HG03354 (cell line): ENCODE data around the gene TMEM191C.
A peak's percentile ranks its signal among the peaks of the same experiment; 100 is the strongest.
"Not testable (repeated sequence)": the region's sequence is repeated elsewhere in the genome, so short reads cannot be mapped to it uniquely, and the experiment has no call there.

Experiments used
- ATAC-seq: cut with Tn5 transposase; IDR thresholded peaks from one replicate; pipeline ENCODE4 v1.9.1; 2021; ENCODE audit warnings: mild to moderate bottlenecking; ENCODE audit not compliant: unreplicated experiment, poor library complexity, severe bottlenecking

TMEM191C gene

DNA sequence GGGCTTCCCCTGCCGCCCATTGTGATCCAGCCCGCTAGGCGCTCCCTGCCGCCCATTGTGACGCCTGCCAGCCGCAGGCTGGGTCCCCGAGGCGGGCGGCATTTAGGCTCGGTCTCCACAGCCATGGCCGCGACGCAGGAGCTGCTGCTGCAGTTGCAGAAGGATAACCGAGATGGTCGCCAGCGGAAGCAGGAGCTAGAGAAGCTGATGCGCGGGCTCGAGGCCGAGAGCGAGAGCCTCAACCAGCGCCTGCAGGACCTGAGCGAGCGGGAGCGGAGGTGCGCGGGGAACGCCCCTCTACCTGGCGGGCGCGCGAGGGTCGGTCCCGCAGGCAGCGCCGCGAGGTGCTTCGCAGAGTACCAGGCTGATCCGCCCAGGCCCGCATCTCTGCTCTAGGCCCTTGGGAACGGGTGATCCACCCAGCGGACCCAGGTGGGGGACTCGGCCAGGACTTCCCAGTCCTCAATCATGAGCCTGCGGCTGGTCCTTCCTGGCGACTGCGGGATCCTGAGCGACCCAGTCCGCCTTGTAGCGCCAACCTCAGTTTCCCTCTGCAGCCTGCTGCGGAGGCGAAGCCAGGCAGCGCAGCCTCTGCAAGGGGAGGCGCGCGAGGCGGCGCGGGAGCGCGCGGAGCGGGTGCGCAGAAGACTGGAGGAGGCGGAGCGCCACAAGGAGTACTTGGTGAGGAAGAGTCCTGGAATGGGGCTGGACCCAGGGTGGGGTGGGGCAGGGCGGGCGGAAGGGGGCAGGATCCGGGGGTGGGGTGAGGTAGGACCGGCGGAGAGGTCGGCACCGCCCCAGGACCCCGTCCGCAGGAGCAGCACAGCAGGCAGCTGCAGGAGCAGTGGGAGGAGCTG lies at the start of gene TMEM191C:
Gene TMEM191C (plus strand): TSS at position 51 of the 857 bp plus-strand sequence. CDS start 73 bp downstream, at position 124.
- peak; percentile 26 for ATAC-seq

DNA sequence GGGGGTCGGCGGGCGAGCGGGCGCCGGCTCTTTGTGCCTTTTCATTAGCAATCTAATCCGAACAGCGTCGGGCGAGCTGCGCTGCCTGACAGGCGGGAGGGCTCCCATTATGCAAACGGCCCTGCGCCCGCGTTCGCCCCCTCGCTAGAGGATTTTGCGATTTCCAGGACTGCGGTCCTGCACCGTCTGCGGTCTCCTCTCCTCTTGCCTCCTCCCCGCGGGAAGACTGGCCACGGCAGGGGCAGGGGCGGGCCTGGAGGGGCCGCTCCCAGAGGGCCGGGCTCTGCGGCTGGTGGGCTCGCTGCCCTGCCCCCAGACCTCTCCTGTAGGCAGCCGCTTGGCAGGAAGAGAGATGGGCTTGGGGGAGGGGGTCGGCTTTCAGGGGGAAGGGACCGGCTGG lies 49.3 kb upstream of the TMEM191C start:
- ATAC-seq, result peak; percentile 31

DNA sequence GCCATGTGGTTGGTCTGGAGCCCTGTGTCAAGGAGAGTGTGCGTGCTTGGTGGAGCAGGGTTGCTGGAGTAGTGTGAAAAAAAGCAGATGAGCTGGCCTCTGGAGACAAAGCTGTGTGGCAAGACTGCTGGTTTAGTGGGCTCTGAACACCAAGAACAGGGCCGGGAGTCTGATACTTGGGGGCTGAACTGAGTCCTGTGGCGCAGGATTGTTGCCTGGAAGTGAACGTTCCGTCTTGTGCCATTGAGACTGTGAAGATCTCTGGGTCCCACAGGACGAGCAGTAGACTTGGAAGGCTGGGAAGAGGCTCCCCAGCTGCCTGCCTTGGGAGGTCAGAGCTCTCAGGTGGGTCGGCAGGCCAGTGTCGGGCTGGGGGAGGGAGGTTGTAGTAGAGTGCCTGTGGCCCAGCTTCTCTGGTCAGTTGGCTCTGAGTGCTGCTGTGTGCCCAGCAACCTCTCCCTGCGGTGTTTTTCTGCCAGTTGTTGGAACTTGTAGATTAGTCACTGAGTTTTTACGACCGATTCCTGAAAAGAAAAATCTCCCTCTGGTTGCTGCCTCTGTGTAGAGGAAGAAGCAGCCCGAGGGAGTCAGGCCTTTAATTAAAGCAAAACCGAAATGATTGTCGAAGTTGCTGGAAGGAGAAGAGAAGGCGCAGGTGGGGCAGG lies 48.1 kb upstream of the TMEM191C start:
- ATAC-seq, result not testable (repeated sequence)

DNA sequence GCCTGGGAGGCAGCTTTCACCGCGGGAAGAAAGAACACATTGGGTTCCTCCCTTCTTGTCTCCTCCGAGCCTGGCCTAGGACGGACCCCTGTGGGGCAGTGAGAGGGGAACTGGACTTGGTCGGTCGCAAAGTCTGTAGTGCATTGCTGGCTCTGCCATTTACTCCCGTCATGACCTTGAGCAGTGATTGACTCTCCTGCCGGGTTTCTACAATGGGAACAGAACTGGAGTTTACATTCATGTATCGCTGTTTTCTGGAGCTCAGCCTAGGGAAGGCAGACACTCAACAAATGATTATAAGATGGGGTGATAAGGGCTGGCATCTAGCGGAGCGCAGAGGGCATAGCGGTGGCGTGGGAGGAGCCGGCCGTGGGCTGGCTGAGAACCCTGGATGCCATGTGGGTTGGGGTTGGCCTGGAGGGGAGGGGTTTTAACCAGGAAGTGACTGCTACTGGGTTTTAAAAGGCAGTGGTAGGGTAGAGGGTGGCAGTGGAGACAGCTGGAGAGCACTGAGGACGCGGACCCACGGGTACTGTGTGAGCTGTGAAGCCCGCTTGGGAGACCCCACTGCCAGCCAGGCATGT lies 46.9 kb upstream of the TMEM191C start:
- peak; percentile 36 for ATAC-seq

DNA sequence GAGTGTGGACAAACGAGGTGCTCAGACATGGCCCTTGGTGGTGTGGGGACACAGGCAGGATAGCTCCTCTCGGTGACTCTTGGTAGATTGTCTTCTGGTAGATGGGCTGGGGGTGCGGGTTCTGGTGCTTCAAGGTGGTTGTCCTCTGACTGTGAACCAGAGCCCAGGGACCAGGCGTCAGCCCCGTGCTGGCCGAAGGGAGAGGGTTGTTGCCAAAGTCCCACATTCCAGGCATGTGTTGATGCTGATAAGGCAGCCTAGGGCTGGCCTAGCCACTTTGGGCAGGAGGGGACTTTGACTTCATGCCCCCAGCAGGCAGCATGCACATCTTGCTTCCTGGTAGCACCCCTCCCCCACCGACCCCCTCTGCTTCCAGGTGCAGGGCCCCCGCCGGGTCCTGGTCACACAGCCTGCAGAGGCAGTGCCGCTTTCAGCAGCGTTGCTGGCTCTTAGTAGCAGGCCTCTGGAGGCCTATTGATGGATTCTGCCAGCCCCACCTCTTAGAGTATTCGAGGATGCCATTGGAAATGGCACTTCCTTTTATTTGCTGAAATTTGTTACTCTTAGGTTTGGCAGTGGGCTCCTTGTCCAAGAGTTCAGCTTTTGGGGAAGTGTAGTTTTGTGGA lies 43.0 kb upstream of the TMEM191C start:
- not testable (repeated sequence) for ATAC-seq

DNA sequence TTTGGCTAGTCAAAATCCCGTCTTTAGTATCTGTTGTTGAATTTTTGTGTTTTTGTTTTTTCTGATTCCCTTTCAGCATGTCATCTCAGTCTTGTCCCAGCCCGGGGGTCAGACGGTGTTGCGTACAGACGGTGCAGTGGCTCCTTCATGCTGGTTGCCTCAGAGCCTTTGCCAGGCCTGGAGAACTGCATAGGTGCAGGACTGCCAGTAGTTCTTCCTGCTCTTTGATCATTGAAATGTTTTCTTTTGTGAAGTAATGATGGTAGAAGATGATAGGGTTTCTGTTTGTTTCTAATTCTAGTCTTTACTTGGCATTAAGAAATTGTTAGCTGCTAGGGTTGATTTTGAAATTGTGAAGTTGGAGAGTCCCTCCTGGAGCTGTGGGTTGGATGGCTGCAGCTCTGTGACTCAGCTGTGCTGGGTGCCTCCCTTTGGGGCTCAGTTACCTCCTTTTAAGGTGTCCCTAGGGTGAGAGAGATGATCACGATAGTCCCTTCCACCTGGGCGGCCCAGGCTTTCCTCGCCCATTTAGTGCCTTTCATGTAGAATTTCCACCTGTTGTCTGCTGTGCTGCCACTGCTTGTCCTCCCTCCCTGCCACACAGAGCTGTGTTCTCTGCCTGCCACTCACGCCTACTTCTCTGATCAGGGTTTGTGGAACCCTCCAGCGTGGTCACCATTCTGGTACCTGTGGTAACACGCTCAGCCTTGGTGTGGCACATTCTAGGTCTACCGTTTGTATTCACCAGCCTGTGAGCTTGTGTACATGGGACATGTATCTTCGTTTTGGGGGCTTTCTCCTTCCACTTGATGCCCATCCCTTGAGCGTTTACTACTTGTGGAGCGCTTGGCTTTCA lies 32.6 kb upstream of the TMEM191C start:
- ATAC-seq, result not testable (repeated sequence)

DNA sequence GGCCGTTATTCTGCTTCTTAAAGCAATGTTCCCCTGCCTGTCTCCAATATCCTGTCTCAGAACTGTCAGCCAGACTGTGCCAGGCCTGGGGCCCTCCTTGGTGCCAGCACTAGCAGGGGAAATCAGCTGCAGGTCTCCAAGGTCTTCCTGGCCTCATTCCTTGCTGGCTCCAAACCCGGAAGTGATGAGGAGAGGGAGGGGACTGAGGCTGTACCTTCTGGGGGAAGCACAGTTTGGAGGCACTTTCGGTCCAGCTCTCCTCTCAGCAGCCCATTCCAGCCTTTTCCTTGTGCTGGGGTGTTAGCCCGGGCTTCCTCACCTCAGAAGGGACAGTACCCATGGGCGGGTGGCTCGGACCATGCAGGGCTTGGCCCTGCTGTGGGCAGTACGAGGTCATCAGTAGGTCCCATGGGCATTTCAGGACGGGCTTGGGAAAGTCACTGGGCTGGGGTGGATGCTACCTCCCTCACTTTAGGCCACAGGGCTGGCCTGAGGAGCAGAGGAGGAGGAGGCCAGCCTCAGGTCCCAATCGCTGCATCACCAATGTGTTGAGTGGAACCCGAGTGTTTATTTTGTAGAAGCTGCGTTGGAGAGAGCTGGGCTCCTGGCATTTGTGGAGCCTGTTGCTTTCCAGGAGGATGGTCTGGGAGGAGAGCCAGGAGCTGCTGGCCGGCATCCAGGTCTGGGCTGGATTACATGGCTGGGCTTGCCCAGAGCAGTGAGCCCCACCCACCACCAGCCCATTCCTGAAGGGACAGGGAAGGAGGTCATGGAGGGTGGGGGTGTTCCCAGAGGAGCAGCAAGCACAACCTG lies 31.0 kb upstream of the TMEM191C start:
- not testable (repeated sequence) for ATAC-seq

DNA sequence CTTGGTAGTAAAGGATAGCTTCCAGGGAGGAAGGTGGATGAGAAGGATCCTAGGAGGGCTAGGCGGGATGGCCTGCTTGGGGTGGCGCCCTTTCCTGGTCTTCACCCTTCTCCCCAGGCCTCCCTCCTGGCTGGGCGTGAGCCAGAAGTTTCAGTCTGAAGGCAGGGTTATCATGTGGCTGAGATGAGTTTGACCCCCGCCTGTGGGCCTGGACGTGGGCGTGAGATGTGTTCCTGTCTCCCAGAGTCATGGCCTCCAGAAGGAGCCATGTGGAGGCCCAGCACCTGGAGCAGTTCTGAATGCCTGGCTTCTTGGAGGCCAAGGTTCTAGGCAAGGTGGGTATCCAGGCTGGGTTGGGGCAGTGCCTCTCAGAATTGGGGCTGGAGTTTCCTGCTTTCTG lies 29.2 kb upstream of the TMEM191C start:
- ATAC-seq, result not testable (repeated sequence)

DNA sequence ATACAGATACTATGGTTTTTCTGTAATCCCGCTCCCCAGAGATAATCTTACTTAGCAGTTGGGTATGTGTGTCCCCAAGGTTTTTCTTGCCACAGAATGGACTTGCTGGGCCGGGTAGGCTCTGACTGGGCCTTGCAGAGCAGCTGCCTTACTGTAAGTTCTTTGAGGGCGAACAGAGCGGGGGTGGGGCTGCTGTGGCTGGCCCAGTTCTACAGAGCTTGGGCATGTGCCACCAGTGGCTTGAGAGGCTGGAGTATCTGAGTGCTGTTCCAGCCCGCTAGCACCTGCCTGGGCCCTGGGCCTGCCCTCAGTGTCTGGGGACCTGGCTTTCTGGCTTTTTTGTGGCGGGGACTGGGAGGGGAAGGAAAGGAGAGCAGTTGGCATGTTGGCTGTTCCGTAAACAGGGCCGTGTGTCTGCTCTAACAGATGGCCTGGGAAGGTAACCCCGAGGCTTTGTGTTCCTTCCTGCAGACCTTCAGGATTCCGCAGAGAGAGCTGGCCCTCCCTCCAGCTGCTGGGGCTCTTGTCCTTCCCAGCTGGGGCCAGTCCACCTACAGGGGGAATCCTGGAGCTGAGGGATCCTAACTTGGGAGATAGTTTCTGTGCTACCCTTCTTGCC lies 27.1 kb upstream of the TMEM191C start:
- not testable (repeated sequence) for ATAC-seq

DNA sequence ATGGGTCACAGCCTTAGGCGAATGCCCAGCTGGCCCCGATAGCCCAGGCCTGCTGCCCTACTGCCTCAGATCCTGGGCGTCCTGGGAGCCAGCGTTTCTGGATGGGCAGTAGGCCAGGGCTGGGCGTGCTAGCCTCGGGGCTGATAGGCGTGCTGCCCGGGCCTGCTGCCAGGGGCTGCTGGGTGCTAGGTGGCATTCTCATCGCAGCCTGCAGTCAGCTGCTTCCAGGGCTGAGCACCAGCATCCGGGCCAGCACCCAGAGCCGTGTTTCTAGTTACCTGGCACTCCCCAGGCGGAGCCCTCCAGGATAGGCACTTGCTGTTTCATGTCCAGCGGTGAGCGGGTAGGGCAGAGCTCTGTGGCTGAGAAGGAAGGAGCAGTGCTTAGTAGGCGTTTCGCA lies 26.5 kb upstream of the TMEM191C start:
- not testable (repeated sequence) for ATAC-seq

DNA sequence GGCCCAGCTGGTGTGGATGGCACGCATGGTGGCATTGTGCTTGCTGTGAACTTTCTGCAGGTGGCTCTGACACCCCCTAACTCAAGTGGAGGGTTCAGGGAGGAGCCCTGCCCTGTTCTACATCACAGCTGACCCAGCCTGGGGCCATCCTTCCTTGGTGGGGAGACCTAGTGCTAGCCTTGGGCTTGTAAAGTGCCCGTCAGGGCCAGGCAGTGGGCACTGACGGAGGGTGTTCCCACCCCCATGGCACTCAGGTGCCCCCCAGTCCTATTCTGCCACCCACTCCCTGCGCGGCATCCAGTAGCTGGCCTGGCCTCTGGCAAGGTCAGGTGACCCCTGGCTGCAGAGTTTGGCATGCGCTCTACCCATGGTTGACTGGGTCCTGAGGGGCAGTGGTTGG lies 26.0 kb upstream of the TMEM191C start:
- not testable (repeated sequence) for ATAC-seq

DNA sequence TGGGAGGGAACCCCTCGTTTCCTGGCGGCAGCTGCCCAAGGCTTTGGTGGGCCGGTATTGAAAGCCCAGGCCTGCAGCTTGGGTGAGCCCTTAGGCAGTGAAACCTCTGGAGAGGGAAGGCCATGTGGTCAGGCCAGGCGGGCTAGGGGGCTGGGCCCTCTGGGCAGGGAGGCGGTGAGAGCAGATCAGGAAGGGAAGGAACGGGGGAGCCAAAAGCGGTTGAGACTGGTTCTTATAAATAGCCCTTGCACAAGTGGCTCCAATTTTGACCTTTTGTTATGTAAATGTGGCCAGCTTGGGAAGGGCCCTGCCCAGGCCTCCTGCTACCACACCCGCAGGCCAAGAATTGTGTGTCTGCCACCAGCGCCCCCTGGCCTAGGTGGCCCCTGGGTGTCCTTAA lies 25.1 kb upstream of the TMEM191C start:
- not testable (repeated sequence) for ATAC-seq

DNA sequence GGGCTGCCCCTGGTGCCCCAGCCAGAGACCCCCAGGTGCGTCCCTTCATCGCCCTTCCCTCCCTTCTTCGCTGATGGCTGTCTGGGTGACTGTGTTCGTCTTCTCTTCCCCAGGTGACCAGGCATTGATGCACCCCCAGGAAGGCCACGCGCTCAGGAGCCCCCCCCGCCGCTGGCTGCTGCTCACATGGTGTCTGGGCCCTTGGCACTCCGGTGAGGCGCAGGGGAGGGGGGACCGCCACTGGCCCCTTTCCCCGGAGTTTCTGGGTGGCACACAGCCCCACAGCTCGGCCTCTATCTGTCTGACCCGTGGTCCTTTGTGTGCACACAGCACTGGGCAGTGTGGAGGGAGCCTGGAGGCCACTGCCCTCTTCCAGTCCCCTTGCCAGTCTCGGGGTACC lies 24.5 kb upstream of the TMEM191C start:
- not testable (repeated sequence) for ATAC-seq

DNA sequence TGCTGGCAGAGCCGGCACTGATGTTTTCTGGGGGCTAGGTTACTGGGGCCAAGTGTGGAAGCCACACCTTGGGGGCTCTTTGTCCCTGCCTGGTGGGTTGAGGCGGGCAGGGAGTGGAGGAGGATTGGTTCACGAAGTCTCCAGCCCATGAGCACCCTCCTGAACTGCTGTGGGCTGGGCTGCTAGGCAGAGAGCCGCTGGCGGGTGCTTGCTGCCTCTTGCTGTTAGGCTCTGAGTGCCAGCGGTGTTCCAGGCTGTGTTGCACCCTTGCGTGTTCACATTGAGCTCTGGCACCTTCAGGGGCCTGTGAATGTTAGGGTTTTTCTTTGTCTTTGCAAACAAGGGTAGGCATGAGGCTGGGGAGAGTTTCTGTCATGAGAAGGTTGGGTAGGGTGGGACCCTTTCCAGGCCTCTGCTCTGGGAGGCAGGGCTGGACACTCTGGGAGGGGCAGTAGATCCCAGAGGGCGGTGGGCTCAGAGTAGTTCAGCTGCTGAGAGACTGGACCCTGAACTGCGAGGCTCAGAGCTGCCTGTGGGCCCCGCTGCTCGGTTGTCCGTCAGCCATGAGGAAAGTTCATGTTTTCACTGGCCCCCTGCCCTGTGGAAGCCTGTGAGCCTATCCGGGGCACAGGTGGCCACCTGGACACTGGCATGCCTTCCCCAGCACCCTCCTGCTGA lies 24.0 kb upstream of the TMEM191C start:
- ATAC-seq, result no peak

DNA sequence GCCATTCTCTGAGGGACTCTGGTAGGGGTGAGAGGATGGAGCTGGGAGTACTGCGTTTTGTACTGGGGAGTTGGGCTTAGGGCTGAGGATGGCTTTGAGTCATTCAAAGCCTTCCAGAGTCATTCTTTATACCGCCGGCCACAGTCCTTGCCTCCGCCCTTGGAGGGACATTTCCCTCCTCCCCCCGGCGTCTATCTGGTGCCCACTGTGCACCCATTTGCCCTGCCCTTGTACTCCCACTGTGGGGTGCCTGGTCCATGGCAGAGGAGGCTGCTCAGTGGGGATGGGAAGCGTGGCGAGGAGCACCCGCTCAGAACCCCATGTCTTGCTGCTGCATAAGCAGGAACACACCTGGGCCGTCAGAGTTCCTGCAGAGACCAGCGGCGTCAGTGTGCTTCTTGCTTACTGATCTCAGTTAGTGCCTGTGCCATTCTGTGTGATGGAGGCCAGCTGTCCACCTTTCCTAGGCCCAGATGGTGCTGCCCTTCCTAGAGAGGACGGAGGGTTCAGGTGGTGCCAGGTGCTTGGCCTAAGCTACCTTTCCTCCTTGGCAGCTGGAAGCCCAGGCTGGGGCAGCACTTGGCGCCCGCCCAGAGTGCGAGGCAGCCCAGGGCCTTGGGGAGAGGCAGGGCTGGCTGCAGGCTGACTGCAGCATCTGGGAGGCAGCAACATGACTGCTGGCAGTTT lies 23.3 kb upstream of the TMEM191C start:
- ATAC-seq, result no peak

DNA sequence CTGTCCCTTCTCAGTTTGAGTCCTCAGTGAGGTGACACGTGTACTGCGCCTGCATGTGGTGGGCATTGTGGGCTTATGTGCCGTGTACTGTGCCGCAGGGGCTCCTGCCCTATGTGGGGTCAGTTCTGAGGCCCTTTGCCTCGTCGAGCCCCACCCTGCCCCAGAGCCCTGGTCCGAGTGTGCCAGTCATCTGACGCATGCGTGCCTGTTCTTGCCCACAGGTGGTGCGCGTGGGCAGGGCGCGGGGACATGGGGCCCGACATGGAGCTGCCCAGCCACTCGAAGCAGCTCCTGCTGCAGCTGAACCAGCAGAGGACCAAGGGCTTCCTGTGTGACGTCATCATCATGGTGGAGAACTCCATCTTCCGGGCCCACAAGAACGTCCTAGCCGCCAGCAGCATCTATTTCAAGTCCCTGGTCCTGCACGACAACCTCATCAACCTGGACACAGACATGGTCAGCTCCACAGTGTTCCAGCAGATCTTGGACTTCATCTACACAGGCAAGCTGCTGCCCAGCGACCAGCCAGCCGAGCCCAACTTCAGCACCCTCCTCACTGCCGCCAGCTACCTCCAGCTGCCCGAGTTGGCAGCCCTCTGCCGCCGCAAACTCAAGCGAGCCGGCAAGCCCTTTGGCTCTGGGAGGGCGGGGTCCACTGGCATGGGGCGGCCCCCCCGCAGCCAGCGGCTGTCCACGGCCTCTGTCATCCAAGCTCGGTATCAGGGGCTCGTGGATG lies 22.3 kb upstream of the TMEM191C start:
- no peak for ATAC-seq
